Right lobe of liver (tissue), 6 donors: ENCODE measurements around the gene HOXA4. TPM values are rescaled to one million over a fixed set of nuclear protein-coding genes. Genes with fewer than 3 reads are reported as not detected.

Experiments
- ATAC-seq, 4 donors: fragments of 200-7000 bp; cut with Tn5 transposase; one replicate each; pipeline ENCODE4 v1.9.1; 2020; ENCODE audit warnings: mild to moderate bottlenecking in 4 of 4, moderate library complexity in 4 of 4
- DNase-seq, 3 donors: peaks; one replicate each; pipeline ENCODE4 v3.0.0-alpha.2; 2020
- H3K27ac ChIP-seq, 3 donors: fragments of 200-600 bp; one replicate each; pipeline ENCODE4 v1.8.0; 2022
- H3K27me3 ChIP-seq, 2 donors: fragments of 200-600 bp; one replicate each; pipeline ENCODE4 v1.8.0; 2022
- H3K36me3 ChIP-seq, 4 donors: fragments of 200-600 bp; sonication (generic) in 1 of 4; one replicate each; pipeline versions ENCODE4 v1.5.1 to v1.8.0; 2017 to 2022; ENCODE audit warnings: control low read depth in 1 of 4
- H3K4me1 ChIP-seq, 4 donors: fragments of 200-600 bp; sonication (generic) in 1 of 4; one replicate each; pipeline versions ENCODE4 v1.5.1 to v1.8.0; 2017 to 2022; ENCODE audit warnings: control low read depth in 1 of 4
- H3K4me3 ChIP-seq, 3 donors: fragments of 200-600 bp; one replicate each; pipeline ENCODE4 v1.8.0; 2022
- H3K9me3 ChIP-seq, 4 donors: fragments of 200-600 bp; sonication (generic) in 1 of 4; one replicate each; pipeline versions ENCODE4 v1.5.1 to v1.8.0; 2017 to 2022; ENCODE audit warnings: control low read depth in 1 of 4
- CTCF ChIP-seq, 4 donors: fragments of 200-600 bp in 3 of 4; fragments of 450-650 bp in 1 of 4; IDR thresholded peaks; one replicate each; pipeline versions ENCODE4 v1.5.1 to v1.8.0; 2016 to 2022; ENCODE audit warnings: antibody characterized with exemption in 4 of 4, mild to moderate bottlenecking in 2 of 4
- POLR2A ChIP-seq: fragments of 450-650 bp; IDR thresholded peaks from one replicate; pipeline ENCODE4 v1.6.1; 2017; ENCODE audit warnings: antibody characterized with exemption, mild to moderate bottlenecking
- WGBS: methylation state at CpG from one replicate; pipeline ENCODE4 v1.1.6; 2018; ENCODE audit warnings: low coverage, low lambda C conversion rate; ENCODE audit not compliant: insufficient coverage; ENCODE audit errors: missing lambda C conversion rate; 5-methylcytosine and 5-hydroxymethylcytosine counted together
- intact Hi-C, 2 donors: fragments of 100-400 bp; cut with DNase I; formaldehyde crosslinking; loops; one replicate each; pipeline versions ENCODE4 v1.11.2 to v1.14.1; 2022
- long read RNA-seq: library from polyadenylated mRNA; unstranded; transcript quantifications from one replicate; pipeline ENCODE4 v2.0.0, GENCODE V29; 2019
- total RNA-seq, 6 experiments: library from RNA; depleted of rRNA in 2 of 6; stranded (reverse); fragments of >200 nt in 2 of 6; fragmentation: NEBNext Ultra II Directional in 3 of 6; extraction: Animal tissue kit (Norgen Biotek cat#: 25700) in 3 of 6; gene quantifications; one replicate each; pipeline versions ENCODE4 v1.1.0 to v1.2.4, GENCODE V29; 2016 to 2023
- donor health status: DM: no; HTN: yes; CAD: no.
- donor health status: DM: no; HTN: no; CAD: no.
- donor health status: DM: no; HTN: no; CAD: no.
- donor health status: DM: no; HTN: yes; CAD: no.
- donor health status: DM: no; HTN: yes; CAD: no.

The HOXA4 gene
- 1 to 10 TPM in 1 of 6 experiments, under 1 TPM in 4, not detected in 1; 0.55 to 1.6 (median 0.75) TPM for total RNA-seq
- long read RNA-seq, result 0 reads

DNA sequence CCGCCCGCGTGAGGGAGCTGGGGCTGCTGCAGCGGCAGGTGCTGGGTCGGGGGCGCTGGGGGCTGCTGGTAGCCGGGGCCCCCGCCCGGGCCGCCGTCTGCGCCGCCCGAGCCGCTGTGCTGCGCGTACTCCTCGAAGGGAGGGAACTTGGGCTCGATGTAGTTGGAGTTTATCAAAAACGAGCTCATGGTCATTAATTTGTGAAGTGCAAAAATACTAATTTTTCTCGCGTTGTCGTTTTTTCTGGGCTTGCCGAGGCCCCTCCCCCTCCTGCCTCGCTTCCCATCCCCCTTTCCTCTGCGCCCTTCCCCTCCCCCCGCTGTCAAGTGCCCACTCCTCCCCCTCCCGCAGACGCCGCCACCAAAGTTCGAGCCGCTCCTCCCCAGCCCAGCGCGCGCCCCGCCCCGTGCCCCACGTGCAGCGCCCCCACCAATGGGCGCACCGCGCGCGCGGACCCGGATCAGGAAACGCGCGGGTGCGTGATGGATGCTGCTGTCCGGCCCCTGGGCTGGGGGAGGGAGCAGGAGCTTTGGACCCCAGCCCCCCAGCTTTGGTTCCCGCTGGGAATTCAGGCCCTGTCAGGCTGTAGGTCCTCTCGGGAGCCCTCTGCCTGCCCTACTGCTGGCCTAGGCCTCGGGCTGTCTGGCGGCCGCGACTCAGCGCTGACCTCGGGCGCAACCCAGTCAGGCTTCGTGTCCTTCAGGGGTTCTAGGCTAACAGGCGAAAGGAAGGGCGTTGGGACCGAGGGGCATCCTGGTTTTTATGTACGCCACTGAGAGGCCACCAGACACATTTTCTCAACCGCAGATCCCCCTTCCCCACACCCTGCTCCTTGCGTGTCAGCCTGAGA lies at the start of gene HOXA4:
HOXA4 (minus strand) TSS at position 218 of the 850 bp plus-strand sequence; CDS start at position 194, 24 bp downstream.
- intact Hi-C loops, result no loop called here
- Histone ChIP-seq H3K4me3 (peak within 1 kb of the TSS; percentile 38 to 54 (median 46)), H3K27ac (peak within 1 kb of the TSS; percentile 66 to 81 (median 81)), H3K27me3 (peaks cover 0 to 24% of the 10 kb centered on the region in 2 donors), H3K4me1 (no peaks in the 10 kb centered on the region), H3K36me3 (no peaks in the 10 kb centered on the region), H3K9me3 (no peaks in the 10 kb centered on the region)
- DNase-seq (peak; percentile 81 to 88 (median 88)), ATAC-seq (peak; percentile 85 to 94 (median 92))
- peak; percentile 30 for TF ChIP-seq POLR2A
- no peak for TF ChIP-seq CTCF (IDR thresholded peaks at IDR 0.05)
- WGBS, result 19% methylated on average over 51 of the region's 67 CpGs

GRCh38 chr7:27179503-27180430 lies 49.2 kb upstream of the HOXA4 start:
- Histone ChIP-seq H3K27ac (no peak overlapping the region), H3K4me1 (peaks cover 0 to 13% (median 0%) of the 10 kb centered on the region in 4 donors), H3K36me3 (no peaks in the 10 kb centered on the region), H3K27me3 (peaks cover 47 to 90% of the 10 kb centered on the region in 2 donors), H3K9me3 (no peaks in the 10 kb centered on the region), H3K4me3 (no peak overlapping the region)
- ATAC-seq (peak; percentile 54 to 80 (median 62)), DNase-seq (peak in 2 of 3 donors; percentile 62 to 65)
- 12% methylated on average over 44 of the region's 56 CpGs for WGBS
- TF ChIP-seq POLR2A, result no peak
- TF ChIP-seq CTCF (IDR thresholded peaks at IDR 0.05), result peak; percentile 34 to 72 (median 58)
- intact Hi-C loops, result no loop called here

DNA sequence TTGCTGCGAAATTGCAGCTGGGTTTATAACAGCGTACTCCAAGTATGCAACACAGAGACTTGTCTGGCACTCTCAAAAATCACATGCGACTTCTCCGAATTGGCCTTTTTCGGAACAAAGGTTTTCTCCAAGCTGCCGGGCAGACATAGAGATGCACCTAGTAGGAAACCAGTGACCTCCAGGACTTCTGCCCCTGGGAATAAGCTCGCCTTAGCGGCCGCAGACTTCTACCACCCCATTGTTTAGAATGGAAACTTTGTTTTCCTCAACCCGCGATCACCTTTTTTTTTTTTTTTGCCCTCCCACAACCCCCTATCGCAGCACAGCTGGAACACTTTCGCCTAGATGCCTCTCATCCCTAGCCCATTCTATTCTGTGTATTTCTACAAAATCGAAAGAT lies 48.5 kb upstream of the HOXA4 start:
- WGBS, result 26% methylated on average over 14 of the region's 14 CpGs
- H3K9me3 ChIP-seq, result no peaks in the 10 kb centered on the region
- H3K4me3 ChIP-seq, result no peak overlapping the region
- peaks cover 0 to 7% (median 0%) of the 10 kb centered on the region in 4 donors for H3K4me1 ChIP-seq
- intact Hi-C loops, result no loop called here
- DNase-seq (peak in 1 of 3 donors; percentile 11), ATAC-seq (no peak)
- TF ChIP-seq CTCF (IDR thresholded peaks at IDR 0.05) (no peak), POLR2A (no peak)
- peaks cover 53 to 90% of the 10 kb centered on the region in 2 donors for H3K27me3 ChIP-seq
- no peaks in the 10 kb centered on the region for H3K36me3 ChIP-seq
- H3K27ac ChIP-seq, result no peak overlapping the region

- 54% methylated on average over 6 of the region's 6 CpGs for WGBS
- H3K36me3 ChIP-seq, result no peaks in the 10 kb centered on the region
- intact Hi-C loops, result no loop called here
- no peak for ATAC-seq
- no peaks in the 10 kb centered on the region for H3K9me3 ChIP-seq
- H3K4me1 ChIP-seq, result peaks cover 0 to 9% (median 0%) of the 10 kb centered on the region in 4 donors
- TF ChIP-seq CTCF (IDR thresholded peaks at IDR 0.05) (no peak), POLR2A (no peak)
- no peak overlapping the region for H3K4me3 ChIP-seq
- H3K27ac ChIP-seq, result no peak overlapping the region
- H3K27me3 ChIP-seq, result peaks cover 59 to 90% of the 10 kb centered on the region in 2 donors
- no peak for DNase-seq
Observed at GRCh38 chr7:27178366-27178765, 47.8 kb upstream of the HOXA4 start.
